Measurements from ENCODE around the gene KIFAP3.
"Not testable (repeated sequence)": the region's sequence is repeated elsewhere in the genome, so short reads cannot be mapped to it uniquely, and the experiment has no call there.

Gene KIFAP3

DNA sequence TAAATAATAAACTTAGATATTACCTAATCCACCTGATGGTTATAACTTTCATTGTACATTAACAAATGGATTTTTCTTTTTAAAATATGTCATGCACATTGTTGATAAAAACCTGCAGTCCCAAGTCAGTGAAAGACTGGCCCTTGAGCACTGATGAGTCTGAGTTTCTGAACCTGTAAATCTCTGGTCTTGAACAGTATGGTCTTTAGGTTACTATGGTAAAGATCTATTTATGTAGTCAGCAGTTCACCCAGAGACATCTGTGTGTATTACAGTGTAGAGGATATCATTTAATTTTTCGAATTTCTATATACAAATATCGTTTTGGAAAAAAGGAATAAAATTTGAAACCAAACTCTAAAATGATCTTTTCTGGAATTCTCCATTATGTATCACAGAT, 150.4 kb downstream of the KIFAP3 start:
- no peak for DNase-seq (ENCODE audit: low read depth)

GRCh38 chr1:169921080-169921479, 153.4 kb downstream of the KIFAP3 start:
- no peak for DNase-seq (ENCODE audit: low read depth)

- DNase-seq (ENCODE audit: low read depth) = no peak
These were observed 155.6 kb downstream of the KIFAP3 start for GRCh38 chr1:169918927-169919326.

- not testable (repeated sequence) for DNase-seq (ENCODE audit: low read depth)
These were observed 156.3 kb downstream of the KIFAP3 start for GRCh38 chr1:169918220-169918619.

- DNase-seq (ENCODE audit: low read depth) = no peak
These were observed 159.3 kb downstream of the KIFAP3 start for GRCh38 chr1:169915150-169915549.

DNA sequence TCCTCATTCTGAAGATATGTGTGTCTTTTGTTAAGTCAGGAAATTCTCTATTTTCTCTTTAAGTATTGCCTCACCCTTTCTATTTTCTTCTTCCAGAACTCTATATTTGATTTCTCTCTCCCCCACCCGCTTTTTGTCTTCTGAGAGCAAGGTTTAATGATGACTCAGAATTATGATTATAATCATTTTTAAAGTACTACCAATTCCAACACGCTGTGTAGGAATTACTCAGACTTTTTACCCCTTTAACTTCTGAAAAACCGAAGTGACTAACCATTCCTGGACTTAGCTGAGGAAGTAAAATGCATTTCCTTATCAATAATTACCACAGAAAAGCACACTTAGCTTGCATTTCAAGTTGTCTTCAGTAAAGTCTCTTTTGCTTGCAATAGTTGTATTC, 160.0 kb downstream of the KIFAP3 start:
- no peak for DNase-seq (ENCODE audit: low read depth)

DNA sequence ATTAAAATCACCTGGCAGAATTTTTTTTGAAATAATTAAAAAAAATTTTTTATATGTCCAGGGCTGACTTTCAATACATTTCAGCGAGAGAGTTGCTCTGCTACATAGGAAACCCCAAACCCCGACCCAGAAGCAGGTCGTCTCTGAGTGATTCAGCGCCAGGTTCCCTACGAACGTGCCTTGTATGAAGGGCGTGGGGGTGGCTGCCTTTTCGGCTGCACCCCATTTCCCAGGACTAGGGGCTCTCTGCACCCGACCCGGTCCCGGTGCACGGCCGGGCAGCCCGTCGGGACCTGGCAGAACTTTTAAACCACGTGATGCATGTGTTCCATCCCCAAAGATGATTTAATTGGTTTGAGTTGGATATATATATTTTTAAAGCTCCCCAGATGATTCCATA, 165.0 kb downstream of the KIFAP3 start:
- no peak for DNase-seq (ENCODE audit: low read depth)

- no peak for DNase-seq (ENCODE audit: low read depth)
These were observed 167.6 kb downstream of the KIFAP3 start for GRCh38 chr1:169906938-169907337.

DNA sequence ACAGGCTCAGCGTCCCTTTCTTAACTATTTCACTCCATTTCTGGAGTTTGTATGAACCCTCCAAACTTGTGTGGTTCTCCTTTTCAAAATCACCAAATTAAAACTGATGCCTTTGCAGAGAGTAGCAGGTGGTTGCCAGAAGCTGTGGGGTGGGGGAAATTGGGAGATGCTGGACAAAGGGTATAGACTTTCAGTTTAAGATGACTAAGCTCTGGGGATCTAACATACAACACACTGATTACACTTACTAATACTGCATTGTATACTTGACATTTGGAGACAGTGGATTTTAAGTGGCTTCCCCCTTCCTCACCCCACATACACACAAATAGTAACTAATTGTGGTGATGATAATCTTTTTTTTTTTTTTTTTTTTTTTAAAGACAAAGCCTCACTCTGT, 169.7 kb downstream of the KIFAP3 start:
- no peak for DNase-seq (ENCODE audit: low read depth)

GRCh38 chr1:169902751-169903150, 171.7 kb downstream of the KIFAP3 start:
- DNase-seq (ENCODE audit: low read depth) = no peak

GRCh38 chr1:169901115-169901514, 173.4 kb downstream of the KIFAP3 start:
- DNase-seq (ENCODE audit: low read depth) = no peak

- no peak for DNase-seq (ENCODE audit: low read depth)
These were observed 173.9 kb downstream of the KIFAP3 start for GRCh38 chr1:169900571-169900970.

DNA sequence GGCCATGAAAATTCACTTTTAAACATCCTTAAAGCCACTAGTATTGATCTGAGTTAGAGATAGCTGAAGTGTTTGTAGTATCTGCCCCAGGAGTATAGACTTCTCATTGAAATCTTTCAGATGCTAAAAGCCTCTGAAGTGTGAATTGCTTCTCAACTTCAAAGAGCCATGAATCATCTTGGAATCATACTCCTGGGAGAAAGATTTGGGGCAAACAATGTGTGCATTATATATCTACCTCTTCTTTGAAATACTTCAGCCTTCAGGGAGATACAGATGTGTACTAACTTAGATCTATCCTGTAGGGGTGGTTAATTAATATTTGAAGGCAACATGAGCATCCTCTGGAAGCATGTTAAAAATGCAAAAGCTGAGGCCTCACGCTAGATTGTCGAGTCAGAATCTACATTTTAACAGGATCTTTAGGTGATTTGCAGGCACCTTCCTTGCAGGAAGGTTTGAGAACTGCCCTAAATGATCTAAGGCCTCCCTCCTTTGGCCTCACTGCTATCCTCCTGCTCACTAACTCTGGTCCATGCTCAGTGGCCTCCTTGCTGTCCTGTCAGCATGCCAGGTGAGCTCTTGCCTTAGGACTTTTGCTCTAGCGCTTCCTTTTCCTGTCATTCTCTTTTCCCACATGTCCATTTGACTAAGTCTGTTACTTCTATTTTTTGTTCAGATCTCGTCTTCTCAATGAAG, 174.8 kb downstream of the KIFAP3 start:
- DNase-seq (ENCODE audit: low read depth) = no peak

DNA sequence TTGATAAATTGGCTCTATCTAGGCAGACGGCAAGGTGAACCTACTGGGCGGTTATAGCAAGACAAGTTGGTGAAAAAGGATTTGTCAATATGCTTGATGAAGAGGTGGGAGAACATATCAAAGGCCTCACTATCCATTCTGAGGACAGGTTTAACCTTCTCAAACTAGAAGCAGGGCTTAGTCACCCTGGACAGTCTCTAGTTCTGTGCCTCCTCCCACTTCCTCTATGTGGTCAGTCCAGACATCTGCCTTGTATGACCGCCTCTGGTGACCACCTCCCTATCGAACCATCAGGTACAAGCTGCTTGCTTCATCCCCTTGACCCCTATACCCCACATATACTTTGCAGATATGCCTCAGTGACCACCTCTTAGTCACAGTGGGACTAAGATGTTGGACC, 178.5 kb downstream of the KIFAP3 start:
- DNase-seq (ENCODE audit: low read depth) = no peak

- no peak for DNase-seq (ENCODE audit: low read depth)
These were observed 179.9 kb downstream of the KIFAP3 start for GRCh38 chr1:169894424-169895145.

DNA sequence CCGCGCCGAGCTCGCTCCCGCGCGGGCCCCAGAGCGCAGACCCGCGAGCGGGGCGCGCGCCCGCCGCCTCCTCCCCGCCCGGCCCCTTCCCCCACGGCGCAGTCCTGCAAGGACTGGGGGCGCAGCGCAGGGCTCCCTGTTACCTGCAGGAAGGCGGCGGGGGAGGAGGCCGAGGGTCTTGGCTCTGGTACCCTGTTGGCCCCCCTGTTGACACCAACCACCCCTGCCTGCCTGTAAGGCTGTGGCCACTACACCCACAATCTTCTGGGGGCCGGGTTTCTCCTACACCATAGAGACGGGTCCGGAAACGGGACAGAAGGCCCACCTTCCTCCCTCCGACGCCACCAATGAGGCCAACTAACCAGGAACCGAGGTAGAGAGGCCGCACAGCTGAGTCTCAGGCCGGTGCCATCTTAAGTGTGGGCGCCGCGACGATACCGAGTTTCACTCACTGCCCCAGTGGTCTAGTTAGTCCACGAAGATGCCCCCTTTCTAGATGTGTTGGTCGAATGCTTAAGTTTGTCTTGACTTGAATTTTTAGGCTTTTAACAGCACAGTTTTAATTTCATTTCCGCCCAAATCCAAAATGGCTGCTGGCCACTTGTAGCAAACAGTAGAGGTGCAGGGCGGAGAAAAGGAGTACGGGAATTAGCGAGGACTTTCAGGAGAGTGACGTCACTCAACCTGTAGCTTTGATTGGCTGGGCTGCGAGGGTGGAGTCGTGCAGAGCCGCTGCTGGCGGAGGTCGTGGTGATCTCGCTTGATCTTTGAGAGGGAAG, 180.7 kb downstream of the KIFAP3 start, which contains the start of gene SCYL3:
SCYL3 (minus strand) TSS at position 252 of the 779 bp plus-strand sequence. CDS start 5,056 bp downstream, outside the sequence.
- peak; percentile 93 for DNase-seq (ENCODE audit: low read depth)

GRCh38 chr1:169892927-169893644, 181.4 kb downstream of the KIFAP3 start:
- no peak for DNase-seq (ENCODE audit: low read depth)

DNA sequence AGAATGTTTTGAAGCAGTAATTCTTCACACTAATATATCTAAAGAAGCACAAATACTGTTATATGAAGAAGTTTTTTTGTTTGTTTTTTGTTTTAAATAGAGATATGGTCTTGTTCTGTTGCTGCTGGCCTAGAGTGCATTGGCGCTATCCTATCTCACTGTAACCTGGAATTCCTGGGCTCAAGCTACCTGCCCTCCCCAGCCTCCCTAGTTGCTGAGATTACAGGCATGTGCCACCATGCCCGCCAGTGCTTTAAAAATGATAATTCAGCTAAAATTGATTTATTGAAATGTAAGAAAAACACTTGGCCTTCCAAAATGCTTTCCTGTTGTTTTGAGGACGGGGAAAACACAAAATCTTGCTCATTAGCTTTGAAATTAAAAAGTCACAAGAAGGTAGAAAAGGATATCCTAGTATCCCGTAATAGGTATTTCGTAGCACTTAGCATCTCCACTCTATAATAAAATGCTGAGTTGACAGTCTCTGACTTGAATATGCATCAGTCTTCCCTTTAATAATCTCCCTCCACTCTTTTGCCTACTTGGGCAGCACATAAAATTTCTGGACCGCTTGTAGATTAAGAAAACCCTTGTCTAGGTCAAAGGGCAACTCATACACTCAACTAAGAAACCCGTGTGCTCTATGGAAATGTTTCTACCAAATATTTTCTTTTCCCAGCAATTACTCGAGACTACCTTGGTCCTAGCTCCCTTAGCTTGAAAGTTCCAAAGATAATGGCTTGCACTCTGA, 182.1 kb downstream of the KIFAP3 start:
- no peak for DNase-seq (ENCODE audit: low read depth)

- no peak for DNase-seq (ENCODE audit: low read depth)
These were observed 183.0 kb downstream of the KIFAP3 start for GRCh38 chr1:169891539-169891885.

DNA sequence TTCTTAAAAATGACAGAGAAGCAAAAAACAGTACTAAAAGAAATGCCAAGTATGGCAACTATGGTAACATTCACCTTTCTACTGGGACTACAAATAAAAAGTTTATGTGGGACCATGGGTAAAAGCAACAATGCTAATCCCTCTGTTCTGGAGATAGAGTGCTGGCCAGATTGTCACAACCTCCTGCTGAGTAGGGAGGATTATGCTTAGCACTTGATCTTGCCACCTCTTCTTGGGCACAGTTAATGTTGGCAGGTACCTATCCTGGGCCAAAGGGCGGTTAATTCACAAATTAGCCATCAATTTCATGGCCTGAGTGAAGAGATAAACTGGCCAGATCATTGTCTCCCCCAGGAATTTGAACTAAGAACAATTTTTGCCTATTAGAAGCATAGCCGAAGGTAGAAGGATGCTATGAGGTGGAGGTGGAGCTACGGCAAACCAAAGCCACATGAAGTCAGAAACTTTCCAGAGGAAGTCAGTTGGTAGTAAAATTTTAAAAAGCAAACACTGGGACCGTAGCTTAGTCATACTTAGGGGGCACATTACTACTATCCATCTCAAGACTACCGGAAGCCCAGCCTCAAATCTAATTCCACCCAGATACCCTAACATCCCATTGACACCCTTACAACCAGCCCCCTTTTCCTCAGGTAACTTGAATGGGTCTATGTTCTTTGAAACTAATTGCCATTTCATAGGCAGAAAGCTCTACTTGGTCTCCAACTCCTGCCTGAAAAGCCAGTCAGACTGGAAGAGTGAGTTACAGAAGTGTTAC, 183.5 kb downstream of the KIFAP3 start:
- DNase-seq (ENCODE audit: low read depth) = no peak

GRCh38 chr1:169889871-169890270, 184.6 kb downstream of the KIFAP3 start:
- no peak for DNase-seq (ENCODE audit: low read depth)

Measured in HS-27A (cell line).